Fibroblast of gingiva (primary cell): ENCODE measurements around the gene FGF11.

Experiments
- DNase-seq: peaks from one replicate; pipeline ENCODE4 v3.0.0-alpha.2; 2011; ENCODE audit warnings: low read depth

Gene FGF11

DNA sequence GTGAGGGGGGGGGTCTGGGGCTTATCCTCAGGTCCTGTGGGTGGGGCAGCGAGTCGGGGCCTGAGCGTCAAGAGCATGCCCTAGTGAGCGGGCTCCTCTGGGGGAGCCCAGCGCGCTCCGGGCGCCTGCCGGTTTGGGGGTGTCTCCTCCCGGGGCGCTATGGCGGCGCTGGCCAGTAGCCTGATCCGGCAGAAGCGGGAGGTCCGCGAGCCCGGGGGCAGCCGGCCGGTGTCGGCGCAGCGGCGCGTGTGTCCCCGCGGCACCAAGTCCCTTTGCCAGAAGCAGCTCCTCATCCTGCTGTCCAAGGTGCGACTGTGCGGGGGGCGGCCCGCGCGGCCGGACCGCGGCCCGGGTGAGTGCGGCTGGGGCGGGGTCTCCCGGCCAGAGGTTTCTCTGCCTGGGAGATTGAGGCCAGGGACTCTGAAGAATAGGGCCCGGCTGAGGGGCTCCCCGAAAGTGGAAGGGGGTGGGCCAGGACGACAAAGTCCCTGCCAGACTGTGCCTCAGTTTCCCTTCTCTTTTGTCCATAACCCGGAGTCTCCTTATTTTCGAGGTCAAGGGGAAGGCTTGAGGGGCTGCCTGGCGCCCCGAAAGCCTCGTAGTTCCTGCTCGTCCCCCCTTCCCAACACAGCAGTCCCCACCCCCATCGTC, at the start of gene FGF11:
FGF11 (plus strand) TSS at position 51 of the 651 bp plus-strand sequence; CDS start at position 160, 109 bp downstream.
- no peak for DNase-seq

DNA sequence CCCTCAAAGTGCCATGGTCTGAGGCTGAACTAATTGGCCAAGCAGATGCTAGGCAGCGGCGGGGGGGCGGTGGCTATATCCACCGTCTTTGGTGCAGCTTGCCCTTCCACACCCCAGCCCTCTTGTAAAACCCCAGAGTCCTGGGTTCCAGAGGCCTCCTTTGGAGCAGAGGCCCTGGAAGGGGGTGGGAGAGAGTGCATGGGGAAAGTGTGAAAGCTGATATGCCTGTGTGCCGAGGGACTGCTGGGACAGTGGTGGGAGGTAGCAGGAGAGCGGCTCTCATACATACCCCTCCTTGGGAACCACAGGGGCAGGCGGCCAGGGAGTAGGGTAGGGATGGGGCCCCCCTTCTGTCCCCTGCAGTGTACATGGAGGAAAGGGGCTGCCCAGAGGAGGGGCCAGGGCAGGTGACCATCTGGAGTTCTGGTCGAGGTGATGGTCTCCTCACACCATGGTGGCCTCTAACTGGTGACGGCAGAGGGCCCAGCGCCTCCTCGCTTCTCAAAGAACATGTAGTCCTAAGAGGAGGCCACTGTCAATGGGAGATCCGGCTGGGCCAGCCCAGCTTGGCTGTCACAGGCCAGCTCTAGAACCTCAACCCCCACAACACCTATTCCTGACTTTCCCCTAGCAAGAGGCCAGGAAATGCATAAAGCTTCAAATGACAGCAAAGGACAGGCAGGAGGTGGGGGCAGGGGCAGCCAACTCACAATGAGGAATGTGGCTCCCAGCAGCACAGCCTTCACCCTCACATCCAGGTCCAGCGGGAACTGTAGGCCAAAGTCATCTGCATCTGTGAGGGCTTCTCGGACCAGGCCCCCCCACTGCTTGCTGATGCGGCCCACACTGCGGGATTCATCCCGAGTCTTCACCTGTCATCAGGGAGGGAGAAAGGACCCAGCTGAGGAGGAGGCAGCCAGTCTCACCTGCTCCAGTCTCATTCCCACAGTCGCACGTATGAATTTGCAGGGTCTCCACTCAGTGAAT, 49.1 kb upstream of the FGF11 start:
- no peak for DNase-seq

DNA sequence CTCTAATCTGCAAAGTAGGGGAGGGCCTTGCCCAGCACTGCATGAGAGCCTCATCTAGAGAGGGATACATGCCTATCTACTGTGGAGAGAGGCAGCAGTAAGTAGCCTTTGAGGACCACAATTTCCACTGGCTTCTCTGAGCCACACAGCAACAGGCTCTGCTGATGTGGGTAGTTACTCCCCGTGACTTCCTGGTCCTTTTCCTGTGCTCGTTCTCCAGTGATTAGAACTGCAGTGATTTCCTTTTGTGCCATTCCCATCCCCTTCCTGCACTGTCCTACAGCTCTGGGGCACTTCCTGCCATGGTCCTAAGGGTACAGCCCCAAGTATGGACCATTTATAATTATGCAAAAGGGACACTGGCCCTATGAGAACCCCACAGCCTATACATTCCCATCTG, 48.0 kb upstream of the FGF11 start:
- no peak for DNase-seq

DNA sequence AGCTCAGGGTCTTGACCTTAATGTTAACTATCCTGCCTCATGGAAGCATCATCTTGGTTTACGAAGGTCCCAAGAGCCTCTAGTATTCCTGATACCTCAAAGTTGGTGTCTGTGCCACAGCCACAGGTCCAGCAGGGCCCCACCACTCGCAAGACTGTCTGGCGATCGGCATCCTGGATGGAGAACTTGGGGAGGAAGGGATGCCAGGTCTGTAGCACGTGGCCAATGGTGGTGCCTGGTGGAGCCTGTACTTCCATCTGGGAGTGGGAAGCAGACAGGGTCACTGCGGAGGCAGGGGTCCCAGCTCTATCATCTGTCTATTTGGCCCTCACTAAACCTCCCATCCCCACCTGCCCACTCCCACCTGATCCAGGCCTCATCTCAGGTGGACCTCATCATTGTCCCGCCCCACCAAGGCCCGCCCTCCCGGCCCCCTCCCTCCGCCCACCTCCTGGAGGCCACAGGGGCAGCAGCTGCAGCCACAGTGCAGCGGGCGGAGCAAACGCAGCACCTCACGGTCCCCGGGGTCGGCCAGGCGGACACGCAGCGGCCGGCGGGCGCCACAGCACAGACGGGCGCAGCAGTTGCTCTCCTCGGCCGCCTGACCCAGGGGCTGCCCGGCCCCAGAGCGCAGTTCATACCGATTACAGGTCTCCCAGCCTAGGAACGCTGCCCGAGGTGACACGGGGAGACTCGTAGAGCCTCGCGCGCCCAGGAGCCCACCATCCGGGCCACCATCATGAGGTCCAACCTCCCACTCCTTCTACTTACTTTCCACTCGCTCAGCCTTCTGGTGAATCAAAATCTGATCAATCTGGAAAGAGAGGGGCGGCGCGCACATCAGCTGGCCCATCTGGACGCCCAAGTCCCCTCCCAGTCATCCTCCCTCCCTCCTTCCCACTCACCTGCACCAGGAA, 46.4 kb upstream of the FGF11 start:
- no peak for DNase-seq

- no peak for DNase-seq
Observed at GRCh38 chr17:7393613-7394451, 45.5 kb upstream of the FGF11 start.

GRCh38 chr17:7394452-7395191, 44.7 kb upstream of the FGF11 start, which contains the start of gene PLSCR3:
Gene PLSCR3, minus strand, starts transcription at chr17:7394525. Its CDS starts 415 bp downstream, at chr17:7394110.
- peak; percentile 83 for DNase-seq

DNA sequence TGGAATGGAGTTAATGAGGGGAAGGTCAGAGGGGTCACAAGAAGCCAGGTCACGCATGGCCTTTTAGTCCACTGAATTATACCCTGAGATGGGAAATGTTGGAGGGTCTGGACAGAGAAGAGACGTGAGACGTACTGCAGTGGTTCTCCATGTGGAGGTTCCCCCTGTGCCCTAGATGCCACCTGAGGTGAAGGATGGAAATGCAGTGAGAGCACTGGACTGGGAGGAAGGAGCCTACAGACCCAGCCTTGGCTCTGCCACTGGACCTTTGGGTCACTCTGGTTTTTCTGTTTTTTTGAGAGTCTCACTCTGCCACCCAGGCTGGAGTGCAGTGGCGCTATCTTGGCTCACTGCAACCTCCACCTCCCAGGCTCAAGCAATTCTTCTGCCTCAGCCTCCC, 43.2 kb upstream of the FGF11 start:
- no peak for DNase-seq

GRCh38 chr17:7398612-7399011, 40.7 kb upstream of the FGF11 start:
- DNase-seq, result no peak

DNA sequence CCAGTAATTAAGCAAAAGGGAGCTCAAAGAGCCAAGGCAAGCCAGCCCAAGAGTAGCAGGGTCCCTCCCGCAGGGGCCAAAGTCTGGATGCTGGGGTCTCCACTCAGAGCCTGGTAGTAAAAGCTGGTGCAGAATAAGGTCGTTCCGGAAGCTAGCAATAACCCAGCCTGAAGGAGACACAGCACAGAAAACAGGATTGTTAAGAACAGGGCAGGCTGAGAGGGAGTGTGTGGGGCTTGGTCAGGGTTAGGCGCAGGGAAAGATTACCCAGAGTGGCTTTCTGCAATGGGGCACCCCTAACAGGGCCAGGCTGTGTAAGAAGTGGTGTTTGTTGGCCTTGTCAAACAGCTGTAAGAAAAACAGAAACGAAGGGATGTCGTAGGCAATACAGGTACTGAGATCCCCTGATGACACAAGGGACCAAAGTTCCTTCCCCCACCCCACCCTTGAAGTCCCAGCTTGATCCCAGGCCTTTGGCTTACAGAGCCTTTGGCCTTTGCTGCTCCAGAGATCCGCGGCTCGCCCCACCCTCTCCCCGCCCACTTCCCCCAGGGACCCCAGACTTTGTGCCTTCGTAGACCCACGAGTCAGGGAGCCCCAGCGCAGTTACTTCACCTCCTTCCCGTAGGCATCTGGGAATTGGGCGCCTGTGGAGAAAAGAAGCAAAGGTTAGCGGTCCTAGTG, 36.1 kb upstream of the FGF11 start:
- DNase-seq, result no peak

- DNase-seq, result no peak
Observed at GRCh38 chr17:7403727-7403976, 35.7 kb upstream of the FGF11 start.

DNA sequence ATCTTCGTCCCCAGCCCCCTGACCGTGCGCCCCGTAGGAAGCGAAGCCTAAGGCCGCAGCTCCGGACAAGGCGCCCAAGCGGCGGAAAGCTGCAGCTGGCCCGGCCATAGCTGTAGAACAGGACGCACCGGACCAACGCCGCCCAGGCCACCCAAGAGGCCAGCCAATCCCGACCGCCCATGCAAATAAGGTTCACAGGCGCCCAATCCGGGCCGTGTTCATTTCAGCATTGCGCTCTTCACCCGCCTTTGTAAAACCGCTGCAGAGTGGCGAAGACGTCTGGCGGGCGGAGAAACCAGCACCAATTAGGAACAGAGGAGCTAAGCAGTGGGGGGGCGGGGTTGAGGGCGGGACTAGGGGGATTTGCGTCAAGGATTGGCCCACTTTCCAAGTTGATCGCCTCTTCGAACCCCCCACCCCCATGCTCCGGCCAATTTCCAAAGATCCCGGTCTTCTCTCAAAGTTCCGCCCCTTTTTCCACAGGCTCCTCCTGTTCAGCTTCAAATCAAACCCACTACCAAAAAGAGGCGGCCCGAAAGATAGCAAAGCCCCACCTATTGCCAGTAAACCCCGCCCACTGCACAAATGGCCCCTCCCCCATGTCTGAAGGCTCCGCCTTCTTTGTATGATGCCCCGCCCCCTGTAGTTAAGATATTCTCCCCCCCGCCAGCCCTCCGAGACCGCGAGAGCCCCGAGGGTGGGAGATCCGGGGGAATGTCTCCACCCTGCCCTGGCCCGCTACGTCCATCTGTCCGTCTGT, 35.2 kb upstream of the FGF11 start, which contains the start of gene TMEM256:
TMEM256 (minus strand) TSS at position 121 of the 760 bp plus-strand sequence; CDS start at position 108, 13 bp downstream.
- peak; percentile 99 for DNase-seq

GRCh38 chr17:7404737-7405349, 34.5 kb upstream of the FGF11 start:
- DNase-seq, result peak; percentile 25

DNA sequence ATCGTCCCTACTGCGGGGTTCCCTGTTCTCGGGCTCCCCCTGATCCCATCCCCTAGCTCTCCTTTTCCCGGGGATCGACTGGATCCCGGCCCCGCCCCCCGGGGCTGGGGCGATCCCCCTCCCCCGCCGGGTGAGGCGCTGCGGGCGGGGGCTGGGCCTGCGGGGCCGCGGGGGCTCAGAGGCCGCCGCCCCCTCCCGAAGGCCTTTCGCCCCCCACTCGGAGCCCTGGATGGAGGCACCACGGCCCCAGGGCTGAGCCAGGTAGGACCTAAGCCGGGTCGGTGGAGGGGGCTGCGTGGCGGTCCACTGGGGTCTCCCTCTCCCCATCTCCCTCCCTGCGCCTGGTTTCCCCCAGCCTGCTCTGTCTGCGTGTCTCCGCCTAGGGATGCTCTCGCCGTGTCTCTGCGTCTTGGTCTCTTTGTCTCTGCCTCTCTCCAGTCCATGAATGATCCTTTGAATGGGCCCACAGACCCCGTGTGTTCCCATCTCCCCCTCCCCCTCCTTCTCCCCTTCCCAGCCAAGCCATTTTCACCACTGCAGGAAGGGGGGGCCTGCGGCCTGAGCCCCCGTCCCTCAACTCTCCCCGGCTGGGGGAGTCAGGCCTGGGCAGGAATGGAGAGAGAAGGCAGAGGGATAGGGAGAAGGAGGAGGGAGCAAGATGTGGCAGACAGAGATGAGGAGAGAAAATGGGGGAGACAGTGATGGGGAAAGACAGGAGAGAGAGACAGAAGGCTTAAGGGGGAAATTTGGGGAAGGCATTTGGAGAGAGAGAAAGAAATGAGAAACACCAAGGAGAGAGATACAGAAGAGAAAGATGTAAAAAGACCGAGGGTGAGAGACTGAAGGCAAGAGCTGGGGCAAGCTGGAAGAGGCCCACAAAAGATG, 33.7 kb upstream of the FGF11 start:
- no peak for DNase-seq

- no peak for DNase-seq
Observed at GRCh38 chr17:7406235-7406825, 33.0 kb upstream of the FGF11 start.

GRCh38 chr17:7407082-7407481, 32.2 kb upstream of the FGF11 start:
- DNase-seq, result no peak

DNA sequence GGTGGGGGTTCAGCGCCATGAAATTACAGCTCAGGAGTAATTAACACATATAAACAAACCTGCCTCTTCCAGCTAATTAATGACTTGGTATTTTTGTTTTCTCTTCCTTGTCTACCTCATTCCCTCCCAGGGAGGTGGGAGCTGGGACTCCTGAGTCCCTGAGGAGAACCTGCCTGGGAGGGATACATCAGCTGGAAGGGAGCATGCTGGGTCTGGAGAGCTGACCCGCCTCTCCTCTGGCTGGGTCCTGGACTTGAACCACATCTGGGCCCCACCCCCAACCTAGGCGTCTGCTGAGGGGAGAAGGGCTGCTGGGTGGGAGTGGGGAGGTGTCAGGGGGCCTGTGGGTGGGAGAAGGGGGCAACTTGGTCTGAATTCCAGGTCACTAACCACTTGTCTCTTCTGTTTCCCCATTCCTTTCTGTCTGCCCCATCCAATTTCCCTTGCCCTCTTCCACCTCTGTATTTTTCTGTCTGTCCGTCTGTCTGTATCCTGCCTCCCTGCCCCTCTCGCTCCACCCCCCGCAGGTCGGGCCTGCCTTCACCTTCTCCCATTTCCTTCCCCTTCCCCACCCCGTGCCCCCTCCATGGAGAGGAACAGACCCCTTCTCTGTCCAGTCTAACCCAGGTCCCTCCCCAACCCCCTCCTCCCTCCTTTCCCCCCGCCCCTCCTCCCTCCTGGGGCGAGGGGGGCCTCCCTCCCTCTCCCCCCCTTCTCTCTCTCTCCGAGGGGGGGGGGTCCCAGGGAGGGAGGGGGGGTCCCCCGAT, 31.6 kb upstream of the FGF11 start, which contains the start of gene NLGN2:
NLGN2 (plus strand) TSS at position 361 of the 767 bp plus-strand sequence. CDS start 411 bp downstream, outside the sequence.
- no peak for DNase-seq
